HFFc6 (cell line): Measurements from ENCODE around the gene MEDAG. TPM values are rescaled to one million over a fixed set of nuclear protein-coding genes. Genes with fewer than 3 reads are reported as not detected.

ENCODE experiments used
- DNase-seq: peaks from one replicate; pipeline ENCODE4 v3.0.0-alpha.2; 2018
- H3K27ac Mint-ChIP-seq: 2 replicates; pipeline ENCODE4 v1.8.0; 2020; ENCODE audit warnings: mild to moderate bottlenecking, mixed read lengths
- H3K27me3 Mint-ChIP-seq: 2 replicates; pipeline ENCODE4 v1.8.0; 2021; ENCODE audit warnings: mild to moderate bottlenecking, moderate library complexity, mixed read lengths; ENCODE audit not compliant: insufficient read depth
- H3K36me3 Mint-ChIP-seq: 2 replicates; pipeline ENCODE4 v1.8.0; 2021; ENCODE audit warnings: low read depth, mixed read lengths
- H3K4me1 Mint-ChIP-seq: 2 replicates; pipeline ENCODE4 v1.8.0; 2020; ENCODE audit warnings: low read depth, mixed read lengths
- H3K4me3 Mint-ChIP-seq: 2 replicates; pipeline ENCODE4 v1.8.0; 2020; ENCODE audit warnings: mild to moderate bottlenecking, moderate library complexity, mixed read lengths
- H3K9me3 Mint-ChIP-seq: 2 replicates; pipeline ENCODE4 v1.8.0; 2020; ENCODE audit warnings: mild to moderate bottlenecking, mixed read lengths
- total RNA-seq, 6 experiments: library from RNA; stranded (reverse); fragmentation: NEBNext Ultra II Directional; extraction: Animal tissue kit (Norgen Biotek cat#: 25700); gene quantifications; 2 replicates in 1 of 6; 3 replicates in 5 of 6; pipeline ENCODE4 v1.2.3, GENCODE V29; 2021
- TF ChIP-seq, protein P1 (sequence below): fragments of 200-600 bp; sonication (generic); IDR thresholded peaks from 2 replicates; pipeline ENCODE4 v1.5.0; 2021; ENCODE audit warnings: antibody characterized with exemption, mild to moderate bottlenecking

MEDAG gene
- total RNA-seq, 6 experiments from 2014 or later = 0.11 to 0.40 (median 0.33) TPM; not detected in 3

DNA sequence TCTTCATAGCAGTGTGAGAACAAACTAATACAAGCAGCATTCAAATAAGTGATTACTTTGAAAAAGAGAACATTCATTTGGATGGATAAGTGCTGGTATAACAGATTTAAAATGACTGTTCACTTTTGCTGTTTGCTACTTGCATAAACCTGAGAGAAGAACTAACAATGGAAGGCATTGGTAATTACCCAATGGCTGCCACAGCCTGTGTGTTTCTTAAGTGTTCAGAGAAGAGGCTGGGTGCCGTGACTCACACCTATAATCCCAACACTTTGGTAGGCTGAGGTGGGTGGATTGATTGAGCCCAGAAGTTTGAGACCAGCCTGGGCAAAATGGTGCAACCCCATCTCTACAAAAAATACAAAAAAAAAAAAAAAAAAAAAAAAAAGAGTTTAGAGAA is 21.5 kb downstream of the MEDAG start:
- Mint-ChIP-seq H3K27ac (no peak overlapping the region), H3K27me3 (peaks cover 24% of the 10 kb centered on the region), H3K4me1 (peaks cover 9% of the 10 kb centered on the region), H3K4me3 (no peak overlapping the region), H3K36me3 (no peaks in the 10 kb centered on the region), H3K9me3 (no peaks in the 10 kb centered on the region)
- DNase-seq = no peak
- TF ChIP-seq, protein P1, sequence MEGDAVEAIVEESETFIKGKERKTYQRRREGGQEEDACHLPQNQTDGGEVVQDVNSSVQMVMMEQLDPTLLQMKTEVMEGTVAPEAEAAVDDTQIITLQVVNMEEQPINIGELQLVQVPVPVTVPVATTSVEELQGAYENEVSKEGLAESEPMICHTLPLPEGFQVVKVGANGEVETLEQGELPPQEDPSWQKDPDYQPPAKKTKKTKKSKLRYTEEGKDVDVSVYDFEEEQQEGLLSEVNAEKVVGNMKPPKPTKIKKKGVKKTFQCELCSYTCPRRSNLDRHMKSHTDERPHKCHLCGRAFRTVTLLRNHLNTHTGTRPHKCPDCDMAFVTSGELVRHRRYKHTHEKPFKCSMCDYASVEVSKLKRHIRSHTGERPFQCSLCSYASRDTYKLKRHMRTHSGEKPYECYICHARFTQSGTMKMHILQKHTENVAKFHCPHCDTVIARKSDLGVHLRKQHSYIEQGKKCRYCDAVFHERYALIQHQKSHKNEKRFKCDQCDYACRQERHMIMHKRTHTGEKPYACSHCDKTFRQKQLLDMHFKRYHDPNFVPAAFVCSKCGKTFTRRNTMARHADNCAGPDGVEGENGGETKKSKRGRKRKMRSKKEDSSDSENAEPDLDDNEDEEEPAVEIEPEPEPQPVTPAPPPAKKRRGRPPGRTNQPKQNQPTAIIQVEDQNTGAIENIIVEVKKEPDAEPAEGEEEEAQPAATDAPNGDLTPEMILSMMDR = no peak

DNA sequence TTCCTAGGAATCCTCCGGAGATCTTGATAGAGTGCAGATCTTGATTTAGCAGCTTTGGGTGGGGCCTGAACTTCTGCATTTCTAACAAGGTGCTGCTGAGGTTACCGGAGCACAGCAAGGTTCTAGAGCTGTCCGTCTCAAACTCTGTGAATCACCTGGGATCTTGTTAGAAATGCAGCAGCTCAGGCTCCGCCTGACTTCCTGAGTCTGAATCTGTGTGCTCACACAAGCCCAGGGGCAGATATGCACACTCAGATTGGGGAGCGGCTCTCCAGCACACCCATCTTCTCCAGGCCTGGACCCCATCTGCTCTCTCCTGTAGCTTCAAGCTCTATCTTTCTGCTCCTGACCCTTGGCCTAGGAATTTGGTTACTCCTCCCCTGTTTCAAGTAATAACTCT is 22.9 kb downstream of the MEDAG start:
- TF ChIP-seq, protein P1 = no peak
- Mint-ChIP-seq H3K36me3 (no peaks in the 10 kb centered on the region; the same call in 1 of the 2 replicates), H3K27me3 (peaks cover 28% of the 10 kb centered on the region), H3K4me3 (no peak overlapping the region), H3K27ac (no peak overlapping the region), H3K4me1 (peaks cover 9% of the 10 kb centered on the region), H3K9me3 (no peaks in the 10 kb centered on the region)
- no peak for DNase-seq

DNA sequence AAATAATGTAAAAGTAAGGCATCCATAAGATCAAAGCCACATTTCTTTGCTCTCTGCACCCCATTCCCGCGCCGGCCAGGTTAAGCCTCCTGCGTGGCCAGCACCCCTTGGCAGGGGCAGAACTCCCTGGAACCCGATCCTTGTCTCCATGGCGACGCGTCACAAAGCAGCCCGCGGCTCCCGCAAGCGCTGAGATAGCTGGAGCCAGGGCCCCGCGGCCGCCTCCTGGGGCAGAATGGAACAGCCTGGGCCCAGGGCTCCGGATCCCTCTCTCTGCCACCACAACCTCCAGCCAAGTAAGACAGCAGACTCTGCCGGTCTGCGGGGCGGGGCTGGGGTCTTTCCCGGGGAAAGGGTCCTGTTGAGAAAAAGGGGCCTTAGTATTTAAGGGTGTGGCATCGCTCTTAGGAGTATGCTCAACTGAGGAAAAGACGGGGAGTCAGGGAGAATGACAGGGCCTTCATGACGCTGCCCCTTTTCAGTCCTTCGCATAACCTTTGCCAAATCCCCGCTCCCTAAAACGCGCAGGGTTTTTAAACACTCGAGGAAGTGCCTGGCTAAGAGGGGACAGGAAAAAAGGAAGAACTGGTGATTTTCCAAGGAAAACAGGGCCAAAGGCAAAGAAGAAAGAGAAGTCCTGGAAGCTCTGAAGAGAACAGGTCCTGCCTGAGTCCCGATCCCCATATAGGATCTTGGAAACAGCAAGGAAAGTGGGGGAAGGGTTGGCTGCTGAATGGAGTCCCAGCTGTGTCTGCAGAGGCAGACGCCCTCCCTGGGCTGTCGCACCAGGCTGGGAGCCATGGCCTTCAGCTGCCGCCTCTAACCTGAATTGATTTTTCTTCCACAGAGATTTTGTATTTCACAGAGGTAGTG is 26.6 kb downstream of the MEDAG start, which contains the start of gene TEX26:
TEX26 (plus strand) TSS at position 176 of the 873 bp plus-strand sequence; CDS start at position 236, 60 bp downstream.
- Mint-ChIP-seq H3K36me3 (no peaks in the 10 kb centered on the region; the same call in 1 of the 2 replicates), H3K27ac (no peak within 1 kb of the TSS), H3K9me3 (no peaks in the 10 kb centered on the region), H3K4me3 (no peak within 1 kb of the TSS), H3K27me3 (peaks cover 49% of the 10 kb centered on the region), H3K4me1 (no peaks in the 10 kb centered on the region)
- DNase-seq = no peak
- TF ChIP-seq, protein P1 = no peak

DNA sequence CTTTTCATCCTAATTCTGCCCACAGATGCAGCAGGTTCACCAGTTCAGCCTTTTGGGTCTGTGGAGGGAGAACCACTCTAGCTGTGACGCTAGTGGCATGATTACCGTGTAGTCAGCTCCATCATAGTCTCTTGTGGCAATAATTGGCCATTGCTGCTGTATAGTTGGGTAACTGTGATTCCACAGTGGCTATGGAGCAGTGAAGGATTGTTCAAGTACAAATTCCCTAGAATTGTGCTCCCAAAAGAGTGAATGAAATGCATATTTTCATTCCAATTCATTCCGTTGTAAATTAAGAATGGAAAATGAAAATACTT is 27.2 kb downstream of the MEDAG start:
- Mint-ChIP-seq H3K4me3 (no peak overlapping the region), H3K27me3 (peaks cover 47% of the 10 kb centered on the region), H3K4me1 (no peaks in the 10 kb centered on the region), H3K9me3 (no peaks in the 10 kb centered on the region), H3K36me3 (no peaks in the 10 kb centered on the region; the same call in 1 of the 2 replicates), H3K27ac (no peak overlapping the region)
- TF ChIP-seq, protein P1 = no peak
- DNase-seq = no peak

DNA sequence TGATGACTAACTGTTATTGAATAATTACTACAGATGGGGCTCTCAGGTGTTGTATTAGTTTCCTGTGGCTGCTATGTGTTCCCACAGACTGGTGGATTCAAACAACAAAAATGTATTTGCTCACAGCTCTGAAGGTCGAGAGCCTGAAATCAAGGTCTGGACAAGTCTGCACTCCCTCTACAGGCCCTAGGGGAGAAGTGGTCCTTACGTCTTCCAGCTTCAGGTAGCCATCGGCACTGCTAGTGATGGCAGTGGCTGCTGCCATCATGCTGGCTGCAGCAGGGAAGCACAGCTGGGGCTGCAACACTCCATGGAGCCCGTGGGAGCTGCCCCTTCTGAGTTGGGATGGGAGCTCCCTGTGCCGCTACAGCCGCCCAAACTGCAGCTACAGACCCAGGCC is 28.3 kb downstream of the MEDAG start:
- peak; percentile 3 for DNase-seq
- Mint-ChIP-seq H3K27me3 (peaks cover 41% of the 10 kb centered on the region), H3K27ac (no peak overlapping the region), H3K36me3 (no peaks in the 10 kb centered on the region; the same call in 1 of the 2 replicates), H3K4me3 (no peak overlapping the region), H3K4me1 (no peaks in the 10 kb centered on the region), H3K9me3 (no peaks in the 10 kb centered on the region)
- TF ChIP-seq, protein P1 = peak; percentile 36
